HG03025 (cell line): ENCODE measurements around the gene FCGR1A.
A peak's percentile ranks its signal among the peaks of the same experiment; 100 is the strongest.
"Not testable (repeated sequence)": the region's sequence is repeated elsewhere in the genome, so short reads cannot be mapped to it uniquely, and the experiment has no call there.

Source experiments
- ATAC-seq: cut with Tn5 transposase; IDR thresholded peaks from one replicate; pipeline ENCODE4 v1.9.1; 2021; ENCODE audit warnings: mild to moderate bottlenecking, moderate library complexity; ENCODE audit not compliant: unreplicated experiment, low FRiP score

Gene FCGR1A

DNA sequence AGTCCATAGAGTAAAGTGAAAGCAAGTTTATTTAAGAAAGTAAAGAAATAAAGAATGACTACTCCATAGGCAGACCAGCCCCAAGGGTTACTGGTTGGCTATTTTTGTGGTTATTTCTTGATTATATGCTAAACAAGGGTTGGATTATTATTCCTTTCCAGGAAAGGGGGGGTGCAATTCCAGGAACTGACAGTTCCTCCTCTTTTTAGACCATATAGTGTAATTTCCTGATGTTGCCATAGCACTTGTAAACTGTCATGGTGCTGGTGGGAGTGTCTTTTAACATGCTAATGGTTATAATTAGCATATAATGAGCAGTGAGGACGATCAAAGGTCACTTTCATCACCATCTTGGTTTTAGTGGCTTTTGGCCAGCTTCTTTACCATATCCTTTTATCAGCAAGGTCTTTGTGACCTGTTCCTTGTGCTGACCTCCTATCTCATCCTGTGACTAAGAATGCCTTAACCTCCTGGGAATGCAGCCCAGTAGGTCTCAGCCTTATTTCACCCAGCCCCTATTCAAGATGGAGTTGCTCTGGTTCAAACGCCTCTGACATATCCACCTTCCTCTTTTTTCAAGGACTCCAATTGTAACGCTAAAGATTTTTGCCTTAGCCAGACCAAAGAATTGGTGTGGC lies 6.9 kb upstream of the FCGR1A start:
- ATAC-seq: not testable (repeated sequence)

- ATAC-seq: not testable (repeated sequence)
Observed at GRCh38 chr1:149777084-149777483, 5.4 kb upstream of the FCGR1A start.

GRCh38 chr1:149778313-149778712 lies 4.2 kb upstream of the FCGR1A start:
- ATAC-seq: not testable (repeated sequence)

GRCh38 chr1:149781413-149781984 lies 995 bp upstream of the FCGR1A start:
- not testable (repeated sequence) for ATAC-seq

DNA sequence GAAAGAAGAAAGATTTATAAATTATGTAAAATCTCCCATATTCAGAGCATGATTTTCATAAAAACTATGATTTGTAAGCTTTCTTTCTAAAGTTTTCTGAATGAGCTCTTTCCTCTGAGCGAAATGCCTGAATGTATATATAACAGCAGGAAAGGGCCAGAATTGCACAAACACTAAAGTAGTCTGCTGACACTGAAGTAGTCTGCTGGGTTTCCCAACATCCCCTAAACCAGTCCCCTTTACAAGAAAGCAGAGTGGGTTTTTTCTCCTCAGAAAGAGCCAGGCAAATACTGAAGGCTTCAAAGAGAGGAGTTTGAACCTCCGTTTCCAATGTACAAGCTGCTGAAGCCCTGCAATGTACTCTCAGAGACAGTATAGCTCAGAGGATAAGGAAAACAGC lies 795 bp downstream of the FCGR1A start:
- ATAC-seq: not testable (repeated sequence)

- not testable (repeated sequence) for ATAC-seq
Observed at GRCh38 chr1:149783868-149784267, 1.4 kb downstream of the FCGR1A start.

- ATAC-seq: not testable (repeated sequence)
Observed at GRCh38 chr1:149787688-149788451, 5.4 kb downstream of the FCGR1A start.

- peak; percentile 72 for ATAC-seq
Observed at GRCh38 chr1:149792502-149792901, 10.0 kb downstream of the FCGR1A start.

GRCh38 chr1:149792912-149793515 lies 10.5 kb downstream of the FCGR1A start:
- peak; percentile 87 for ATAC-seq

DNA sequence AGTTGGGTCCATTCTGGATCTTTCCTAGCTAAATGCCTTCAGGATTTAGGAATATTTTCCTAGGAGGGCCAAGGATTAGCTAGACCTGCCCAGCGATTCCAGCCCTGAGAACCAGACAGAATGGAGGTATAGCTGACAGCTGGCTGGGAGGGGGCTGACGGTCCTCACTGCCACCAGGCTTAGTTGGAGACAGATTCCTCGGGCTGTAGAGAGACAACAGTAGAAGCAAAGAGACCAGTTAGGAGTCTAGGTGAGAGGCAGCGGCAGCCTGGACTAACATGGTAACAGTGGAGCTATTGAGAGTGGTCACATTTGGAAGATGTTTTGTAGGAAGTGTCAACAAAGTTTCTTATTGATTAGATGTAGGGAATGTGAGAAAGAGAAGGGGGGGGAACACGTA lies 11.4 kb downstream of the FCGR1A start:
- not testable (repeated sequence) for ATAC-seq

GRCh38 chr1:149801628-149802027 lies 19.1 kb downstream of the FCGR1A start:
- ATAC-seq: not testable (repeated sequence)

DNA sequence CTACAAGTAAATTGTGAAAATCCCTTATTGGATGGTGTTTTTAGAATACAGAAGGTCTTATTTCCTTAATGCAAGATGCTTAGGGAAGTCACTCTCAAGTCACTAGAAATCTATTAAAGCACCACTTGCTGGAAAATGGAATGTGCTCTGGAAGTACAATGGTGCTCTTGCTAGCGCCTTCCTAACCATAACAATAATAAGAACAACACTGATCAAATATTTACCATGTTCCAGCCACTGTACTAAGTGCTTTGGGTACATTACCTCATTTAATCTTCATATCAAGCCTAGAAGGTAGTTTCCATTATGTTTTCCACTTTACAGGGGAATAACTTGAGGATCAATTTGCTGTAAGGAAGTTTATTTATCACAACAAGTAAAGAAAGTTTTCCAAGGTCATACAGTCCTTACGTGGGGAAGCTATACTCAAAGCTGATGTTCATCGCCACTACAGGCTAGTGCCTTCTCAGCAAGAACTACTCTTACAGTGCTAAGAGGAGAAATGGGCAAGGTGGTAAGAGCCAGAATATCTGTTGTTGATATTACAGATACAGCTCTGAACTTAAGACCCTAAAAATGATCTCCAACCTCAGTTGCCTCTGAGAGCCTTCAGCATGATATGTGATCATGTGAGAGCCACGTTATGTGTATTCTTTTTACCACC lies 22.1 kb downstream of the FCGR1A start:
- ATAC-seq: not testable (repeated sequence)

GRCh38 chr1:149810697-149811405 lies 28.4 kb downstream of the FCGR1A start:
- not testable (repeated sequence) for ATAC-seq

GRCh38 chr1:149811514-149811889 lies 29.0 kb downstream of the FCGR1A start:
- ATAC-seq: peak; percentile 23

DNA sequence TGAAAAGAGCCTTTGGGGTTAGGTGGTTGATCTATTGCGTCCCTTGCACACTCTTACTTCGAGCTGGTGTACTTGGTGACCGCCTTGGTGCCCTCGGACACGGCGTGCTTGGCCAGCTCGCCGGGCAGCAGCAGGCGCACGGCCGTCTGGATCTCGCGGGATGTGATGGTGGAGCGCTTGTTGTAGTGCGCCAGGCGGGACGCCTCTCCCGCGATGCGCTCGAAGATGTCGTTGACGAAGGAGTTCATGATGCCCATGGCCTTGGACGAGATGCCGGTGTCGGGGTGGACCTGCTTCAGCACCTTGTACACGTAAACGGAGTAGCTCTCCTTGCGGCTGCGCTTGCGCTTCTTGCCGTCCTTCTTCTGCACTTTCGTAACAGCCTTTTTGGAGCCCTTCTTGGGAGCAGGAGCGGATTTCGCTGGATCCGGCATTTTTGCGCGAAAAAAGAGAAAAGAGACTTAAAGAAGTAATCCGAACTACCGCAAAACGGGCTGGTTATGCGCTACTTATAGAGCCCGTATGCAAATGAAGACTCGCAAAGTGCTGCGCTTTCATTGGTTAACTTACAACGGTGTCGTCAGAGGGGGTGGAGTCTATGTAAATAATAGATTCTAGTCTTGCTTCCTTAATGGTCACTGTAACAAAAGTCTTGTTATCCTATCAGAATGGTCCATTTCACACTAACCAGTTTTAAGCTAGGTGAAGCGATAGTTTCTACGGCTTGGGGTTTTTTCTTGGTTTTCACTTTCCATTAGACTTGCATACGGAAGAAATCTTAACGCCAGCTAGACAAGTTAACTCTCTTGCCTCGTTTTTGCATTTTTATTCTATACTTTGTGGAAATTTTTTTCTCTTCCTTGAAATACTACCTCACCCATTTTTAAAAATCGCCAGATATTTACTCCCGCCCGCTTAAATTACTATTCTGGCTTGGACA lies 29.7 kb downstream of the FCGR1A start:
- peak; percentile 86 for ATAC-seq

DNA sequence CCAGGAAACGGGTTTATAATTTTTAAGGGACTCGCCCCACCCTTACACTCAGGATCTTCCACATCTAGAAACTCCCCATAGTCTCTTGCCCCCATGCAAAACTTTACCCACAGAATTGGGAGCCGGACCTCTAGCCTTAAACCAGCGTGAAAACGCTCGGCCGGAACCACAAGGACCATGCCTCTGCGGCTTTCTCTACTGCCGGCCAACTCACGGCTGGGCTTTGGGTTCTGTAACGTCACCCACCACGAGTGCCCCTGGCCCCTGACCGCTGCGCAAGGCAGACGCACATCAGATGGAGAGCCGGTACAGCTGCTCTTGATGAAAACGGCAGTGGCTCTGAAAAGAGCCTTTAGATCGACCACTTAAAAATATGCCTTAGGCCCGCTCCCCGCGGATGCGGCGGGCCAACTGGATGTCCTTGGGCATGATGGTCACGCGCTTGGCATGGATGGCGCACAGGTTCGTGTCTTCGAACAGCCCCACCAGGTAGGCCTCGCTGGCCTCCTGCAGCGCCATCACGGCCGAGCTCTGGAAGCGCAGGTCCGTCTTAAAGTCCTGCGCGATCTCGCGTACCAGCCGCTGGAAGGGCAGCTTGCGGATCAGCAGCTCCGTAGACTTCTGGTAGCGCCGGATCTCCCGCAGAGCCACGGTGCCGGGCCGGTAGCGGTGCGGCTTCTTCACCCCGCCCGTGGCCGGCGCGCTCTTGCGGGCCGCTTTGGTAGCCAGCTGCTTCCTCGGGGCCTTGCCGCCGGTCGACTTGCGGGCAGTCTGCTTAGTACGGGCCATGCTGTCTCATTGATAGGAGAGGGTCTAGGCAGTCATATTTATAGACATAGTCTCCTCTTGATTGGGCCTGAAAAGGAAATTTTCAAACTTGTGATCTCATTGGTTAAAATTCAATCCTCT lies 30.7 kb downstream of the FCGR1A start:
- ATAC-seq: peak; percentile 6

DNA sequence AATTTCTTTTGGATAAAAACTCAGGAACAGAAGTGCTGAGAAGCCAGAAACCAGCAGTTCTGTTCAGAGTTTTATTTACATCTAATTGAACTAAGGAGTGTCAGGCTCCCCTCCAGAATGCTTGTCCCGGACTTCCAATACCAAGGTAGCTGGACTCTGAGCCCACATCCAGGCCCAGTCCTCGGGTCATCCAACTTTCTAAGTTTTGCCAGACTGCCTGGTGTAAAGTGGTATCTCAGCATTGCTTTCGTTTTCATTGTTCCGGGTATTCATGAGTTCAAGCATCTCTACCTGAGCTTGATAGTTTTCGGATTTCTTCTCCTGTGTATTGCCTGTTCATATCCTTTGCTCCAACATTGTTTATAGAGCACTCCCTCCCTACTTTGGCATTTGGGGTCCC lies 37.9 kb downstream of the FCGR1A start:
- not testable (repeated sequence) for ATAC-seq

GRCh38 chr1:149826555-149826954 lies 44.1 kb downstream of the FCGR1A start:
- ATAC-seq: not testable (repeated sequence)
